Nephron progenitor cell (in vitro differentiated cells): Measurements from ENCODE around the gene RCCD1.

ENCODE experiments used
- DNase-seq: peaks from one replicate; pipeline ENCODE4 v3.0.0; 2021
- H3K27ac Mint-ChIP-seq: 2 replicates; pipeline ENCODE4 v1.8.0; 2021; ENCODE audit warnings: mild to moderate bottlenecking, moderate library complexity, mixed read lengths
- H3K27me3 Mint-ChIP-seq: 2 replicates; pipeline ENCODE4 v1.8.0; 2021; ENCODE audit warnings: mild to moderate bottlenecking, low read depth, mixed read lengths; ENCODE audit not compliant: poor library complexity
- H3K36me3 Mint-ChIP-seq: 2 replicates; pipeline ENCODE4 v1.8.0; 2021; ENCODE audit warnings: low read depth, mixed read lengths
- H3K4me1 Mint-ChIP-seq: 2 replicates; pipeline ENCODE4 v1.8.0; 2021; ENCODE audit warnings: mixed read lengths
- H3K4me3 Mint-ChIP-seq: 2 replicates; pipeline ENCODE4 v1.8.0; 2021; ENCODE audit warnings: mild to moderate bottlenecking, moderate library complexity, mixed read lengths
- H3K9me3 Mint-ChIP-seq: 2 replicates; pipeline ENCODE4 v1.8.0; 2021; ENCODE audit warnings: mild to moderate bottlenecking, moderate library complexity, mixed read lengths
- CTCF ChIP-seq: fragments of 200-600 bp; sonication (generic); IDR thresholded peaks from 2 replicates; pipeline ENCODE4 v1.5.0; 2021; ENCODE audit warnings: antibody characterized with exemption

Gene RCCD1

GRCh38 chr15:90988296-90988695, 33.6 kb downstream of the RCCD1 start:
- no peaks in the 10 kb centered on the region for H3K27me3 Mint-ChIP-seq
- peaks cover 23% of the 10 kb centered on the region for H3K36me3 Mint-ChIP-seq
- peak overlapping the region; percentile 2 for H3K4me3 Mint-ChIP-seq
- no peaks in the 10 kb centered on the region for H3K9me3 Mint-ChIP-seq
- H3K4me1 Mint-ChIP-seq = peaks cover 36% of the 10 kb centered on the region
- peak overlapping the region; percentile 50 for H3K27ac Mint-ChIP-seq
- DNase-seq = no peak
- TF ChIP-seq CTCF = no peak

- no peak for TF ChIP-seq CTCF
- Mint-ChIP-seq H3K9me3 (no peaks in the 10 kb centered on the region), H3K4me3 (no peak overlapping the region), H3K27me3 (peaks cover 3% of the 10 kb centered on the region), H3K36me3 (peaks cover 15% of the 10 kb centered on the region), H3K4me1 (peaks cover 40% of the 10 kb centered on the region), H3K27ac (no peak overlapping the region)
- DNase-seq = no peak
These were observed 34.5 kb downstream of the RCCD1 start for GRCh38 chr15:90989040-90989768.

- Mint-ChIP-seq H3K9me3 (no peaks in the 10 kb centered on the region), H3K4me1 (peaks cover 47% of the 10 kb centered on the region), H3K27ac (no peak overlapping the region), H3K36me3 (peaks cover 6% of the 10 kb centered on the region), H3K27me3 (peaks cover 3% of the 10 kb centered on the region), H3K4me3 (no peak overlapping the region)
- no peak for DNase-seq
- TF ChIP-seq CTCF = no peak
These were observed 35.8 kb downstream of the RCCD1 start for GRCh38 chr15:90990446-90990845.

GRCh38 chr15:90991587-90992285, 37.1 kb downstream of the RCCD1 start:
- H3K27ac Mint-ChIP-seq = peak overlapping the region; percentile 55
- no peak for TF ChIP-seq CTCF
- peaks cover 3% of the 10 kb centered on the region for H3K27me3 Mint-ChIP-seq
- peaks cover 6% of the 10 kb centered on the region for H3K36me3 Mint-ChIP-seq
- no peak for DNase-seq
- H3K9me3 Mint-ChIP-seq = no peaks in the 10 kb centered on the region
- peaks cover 50% of the 10 kb centered on the region for H3K4me1 Mint-ChIP-seq
- peak overlapping the region; percentile 41 for H3K4me3 Mint-ChIP-seq

- Mint-ChIP-seq H3K27me3 (peaks cover 3% of the 10 kb centered on the region), H3K4me3 (peak overlapping the region; percentile 100), H3K4me1 (peaks cover 35% of the 10 kb centered on the region), H3K36me3 (peaks cover 21% of the 10 kb centered on the region), H3K27ac (peak overlapping the region; percentile 99), H3K9me3 (no peaks in the 10 kb centered on the region)
- no peak for TF ChIP-seq CTCF
- peak; percentile 38 for DNase-seq
These were observed 39.4 kb downstream of the RCCD1 start for GRCh38 chr15:90994059-90994416.
